Neural cell (in vitro differentiated cells): ENCODE data around the gene GLIS2.

Experiments used
- CTCF ChIP-seq: fragments of 450-650 bp; IDR thresholded peaks from 2 replicates; pipeline ENCODE4 v1.5.1; 2014; ENCODE audit warnings: antibody characterized with exemption, mild to moderate bottlenecking, moderate library complexity; ENCODE audit not compliant: poor library complexity, severe bottlenecking
- SMC3 ChIP-seq: fragments of 450-650 bp; conservative IDR thresholded peaks from 2 replicates; pipeline ENCODE4 v1.6.1; 2014; ENCODE audit warnings: antibody characterized with exemption, mild to moderate bottlenecking, moderate library complexity; ENCODE audit not compliant: poor library complexity

GRCh38 chr16:4306470-4307214 is 9.2 kb upstream of the GLIS2 start:
- TF ChIP-seq SMC3 (peak; percentile 51), CTCF (no peak)
